H9 (cell line): Measurements from ENCODE around the gene ADIG. TPM values are rescaled to one million over a fixed set of nuclear protein-coding genes. Genes with fewer than 3 reads are reported as not detected.

Experiments used
- DNase-seq: peaks from one replicate; pipeline ENCODE4 v3.0.0-alpha.2; 2017
- H2AFZ ChIP-seq: one replicate; pipeline ENCODE4 v1.6.1; 2013; ENCODE audit warnings: mild to moderate bottlenecking, low read length, control low read depth, moderate library complexity
- H2AK5ac ChIP-seq: 2 replicates; pipeline ENCODE4 v1.6.1; 2013; ENCODE audit warnings: low read length, control low read depth, mixed read lengths; ENCODE audit not compliant: insufficient read length
- H2BK120ac ChIP-seq: one replicate; pipeline ENCODE4 v1.6.1; 2013; ENCODE audit warnings: low read depth, mild to moderate bottlenecking, low read length, control low read depth, inconsistent platforms; ENCODE audit not compliant: poor library complexity, severe bottlenecking
- H2BK12ac ChIP-seq: 2 replicates; pipeline ENCODE4 v1.6.1; 2013; ENCODE audit warnings: low read length, control low read depth, mixed read lengths, low read depth; ENCODE audit not compliant: insufficient read length
- H2BK15ac ChIP-seq: 2 replicates; pipeline ENCODE4 v1.6.1; 2013; ENCODE audit warnings: low read depth, low read length, control low read depth
- H2BK20ac ChIP-seq: one replicate; pipeline ENCODE4 v1.6.1; 2013; ENCODE audit warnings: low read depth, mild to moderate bottlenecking, low read length, control low read depth, inconsistent platforms; ENCODE audit not compliant: poor library complexity, severe bottlenecking
- H2BK5ac ChIP-seq: 2 replicates; pipeline ENCODE4 v1.6.1; 2013; ENCODE audit warnings: low read length, control low read depth, mixed read lengths; ENCODE audit not compliant: insufficient read length
- H3K14ac ChIP-seq: 2 replicates; pipeline ENCODE4 v1.6.1; 2013; ENCODE audit warnings: low read length, control low read depth; ENCODE audit not compliant: insufficient read depth
- H3K18ac ChIP-seq: 2 replicates; pipeline ENCODE4 v1.6.1; 2013; ENCODE audit warnings: low read depth, mild to moderate bottlenecking, mixed read lengths, low read length, control low read depth; ENCODE audit not compliant: insufficient read length
- H3K23ac ChIP-seq: 2 replicates; pipeline ENCODE4 v1.6.1; 2013; ENCODE audit warnings: low read length, control low read depth, mixed read lengths, low read depth; ENCODE audit not compliant: insufficient read length
- H3K23me2 ChIP-seq: 2 replicates; pipeline ENCODE4 v1.6.1; 2013; ENCODE audit warnings: low read depth, mild to moderate bottlenecking, mixed read lengths, low read length, control low read depth; ENCODE audit not compliant: insufficient read length, poor library complexity, severe bottlenecking
- H3K27ac ChIP-seq: 2 replicates; pipeline ENCODE4 v1.5.1; 2013; ENCODE audit warnings: low read length, control low read depth, mixed read lengths, low read depth; ENCODE audit not compliant: insufficient read length
- H3K27me3 ChIP-seq: 2 replicates; pipeline ENCODE4 v1.6.1; 2013; ENCODE audit warnings: low read length, control low read depth, inconsistent platforms; ENCODE audit not compliant: insufficient read depth
- H3K4ac ChIP-seq: 2 replicates; pipeline ENCODE4 v1.6.1; 2013; ENCODE audit warnings: low read depth, mild to moderate bottlenecking, control low read depth, inconsistent platforms, low read length, moderate library complexity
- H3K4me1 ChIP-seq: 2 replicates; pipeline ENCODE4 v1.6.1; 2013; ENCODE audit warnings: low read length, control low read depth, inconsistent platforms; ENCODE audit not compliant: insufficient read depth
- H3K4me2 ChIP-seq: 2 replicates; pipeline ENCODE4 v1.6.1; 2013; ENCODE audit warnings: low read length, control low read depth, mixed read lengths; ENCODE audit not compliant: insufficient read length, insufficient read depth
- H3K56ac ChIP-seq: 2 replicates; pipeline ENCODE4 v1.6.1; 2013; ENCODE audit warnings: low read depth, mild to moderate bottlenecking, mixed read lengths, low read length, control low read depth; ENCODE audit not compliant: insufficient read length
- H3K79me1 ChIP-seq: 2 replicates; pipeline ENCODE4 v1.6.1; 2013; ENCODE audit warnings: low read depth, mild to moderate bottlenecking, moderate library complexity, low read length, control low read depth, inconsistent platforms; ENCODE audit not compliant: insufficient read depth, poor library complexity, severe bottlenecking
- H3K79me2 ChIP-seq: 2 replicates; pipeline ENCODE4 v1.6.1; 2013; ENCODE audit warnings: low read length, control low read depth, inconsistent platforms; ENCODE audit not compliant: insufficient read depth
- H3K9ac ChIP-seq: 2 replicates; pipeline ENCODE4 v1.6.1; 2013; ENCODE audit warnings: low read length, control low read depth, mixed read lengths; ENCODE audit not compliant: insufficient read length; ENCODE audit errors: extremely low read depth
- H3K9me3 ChIP-seq: one replicate; pipeline ENCODE4 v1.6.1; 2013; ENCODE audit warnings: low read depth, low read length, inconsistent platforms; ENCODE audit not compliant: control insufficient read depth
- H3T11ph ChIP-seq: one replicate; pipeline ENCODE4 v1.6.1; 2013; ENCODE audit warnings: mild to moderate bottlenecking, low read length, control low read depth, inconsistent platforms
- H4K20me1 ChIP-seq: one replicate; pipeline ENCODE4 v1.6.1; 2013; ENCODE audit not compliant: control insufficient read depth, insufficient read length, insufficient read depth
- H4K5ac ChIP-seq: 2 replicates; pipeline ENCODE4 v1.6.1; 2013; ENCODE audit warnings: low read depth, mild to moderate bottlenecking, mixed read lengths, low read length, control low read depth; ENCODE audit not compliant: insufficient read length
- H4K8ac ChIP-seq: replicated peaks from 2 replicates; pipeline ENCODE4 v1.6.1; 2013; ENCODE audit warnings: low read length, control low read depth, mixed read lengths, low read depth; ENCODE audit not compliant: insufficient read length
- H4K91ac ChIP-seq: 2 replicates; pipeline ENCODE4 v1.6.1; 2013; ENCODE audit warnings: low read depth, mild to moderate bottlenecking, moderate library complexity, mixed read lengths, low read length, control low read depth; ENCODE audit not compliant: insufficient read length
- H3K27ac Mint-ChIP-seq, 3 experiments: 2 replicates in 2 of 3; 3 replicates in 1 of 3; pipeline ENCODE4 v1.8.0; 2020 to 2021; ENCODE audit warnings: mixed read lengths in 3 of 3, mild to moderate bottlenecking in 1 of 3, moderate library complexity in 1 of 3
- H3K27me3 Mint-ChIP-seq: 2 replicates; pipeline ENCODE4 v1.8.0; 2021; ENCODE audit warnings: low read depth, mild to moderate bottlenecking, moderate library complexity, mixed read lengths
- H3K36me3 Mint-ChIP-seq, 3 experiments: 2 replicates in 2 of 3; 3 replicates in 1 of 3; pipeline ENCODE4 v1.8.0; 2020 to 2021; ENCODE audit warnings: low read depth in 3 of 3, mixed read lengths in 3 of 3; ENCODE audit not compliant: insufficient read depth in 1 of 3
- H3K4me1 Mint-ChIP-seq, 2 experiments: 2 replicates each; pipeline ENCODE4 v1.8.0; 2020; ENCODE audit warnings: mixed read lengths in 2 of 2
- H3K4me3 Mint-ChIP-seq, 2 experiments: 2 replicates in 1 of 2; 3 replicates in 1 of 2; pipeline ENCODE4 v1.8.0; 2020 to 2021; ENCODE audit warnings: mild to moderate bottlenecking in 2 of 2, mixed read lengths in 2 of 2, moderate library complexity in 1 of 2
- H3K9me3 Mint-ChIP-seq, 2 experiments: 2 replicates in 1 of 2; 3 replicates in 1 of 2; pipeline ENCODE4 v1.8.0; 2020; ENCODE audit warnings: mild to moderate bottlenecking in 2 of 2, mixed read lengths in 2 of 2, moderate library complexity in 1 of 2
- CTCF ChIP-seq: fragments of 200-600 bp; sonication (generic); conservative IDR thresholded peaks from 3 replicates; pipeline ENCODE4 v1.8.0; 2021; ENCODE audit warnings: antibody characterized with exemption, mild to moderate bottlenecking
- WGBS: extraction: QIAGEN DNeasy Blood & Tissue Kit; methylation state at CpG from one replicate; pipeline ENCODE4 v1.1.7; 2013; ENCODE audit warnings: missing lambda C conversion rate, low lambda C conversion rate, mixed read lengths; ENCODE audit not compliant: insufficient read length; ENCODE audit errors: extremely low coverage; 5-methylcytosine and 5-hydroxymethylcytosine counted together
- total RNA-seq: library from RNA; stranded (reverse); gene quantifications from 2 replicates; pipeline ENCODE4 v1.2.1, GENCODE V29; 2021

ADIG gene
- total RNA-seq, 1 experiment from 2014 or later, result not detected

- Histone ChIP-seq H4K20me1 (no peaks in the 10 kb centered on the region), H2BK120ac (no peak overlapping the region), H3K4ac (no peak overlapping the region), H3K4me2 (no peak overlapping the region), H3K79me2 (no peaks in the 10 kb centered on the region), H3K9ac (no peak overlapping the region), H2BK12ac (no peak overlapping the region), H3K4me1 (no peaks in the 10 kb centered on the region), H3K23me2 (no peaks in the 10 kb centered on the region), H3K18ac (no peak overlapping the region), H3T11ph (no peak overlapping the region), H4K8ac (no peak overlapping the region), H2BK15ac (no peak overlapping the region), H3K23ac (no peak overlapping the region), H2BK20ac (no peak overlapping the region), H3K14ac (no peak overlapping the region), H2AK5ac (no peak overlapping the region), H4K5ac (no peak overlapping the region), H3K56ac (no peak overlapping the region), H3K9me3 (no peaks in the 10 kb centered on the region), H2AFZ (no peak overlapping the region), H3K79me1 (no peaks in the 10 kb centered on the region), H3K27me3 (no peaks in the 10 kb centered on the region), H2BK5ac (no peak overlapping the region), H4K91ac (no peak overlapping the region), H3K27ac (no peak overlapping the region)
- Mint-ChIP-seq H3K36me3 (peaks cover 5 to 34% (median 28%) of the 10 kb centered on the region in 3 experiments; a peak in 5 of 7 replicates), H3K9me3 (no peaks in the 10 kb centered on the region), H3K27ac (no peak overlapping the region), H3K27me3 (no peaks in the 10 kb centered on the region), H3K4me3 (no peak overlapping the region), H3K4me1 (no peaks in the 10 kb centered on the region)
- no peak for TF ChIP-seq CTCF
- no peak for DNase-seq
- no CpG with 5 or more reads among the region's 7 CpGs for WGBS
These were observed 29.9 kb upstream of the ADIG start for GRCh38 chr20:38551056-38551626.
